Activated B cell treated with CpG ODN at 0.5 μM for 24 hours (primary cell): ENCODE measurements around the gene NEURL4. TPM values are rescaled to one million over a fixed set of nuclear protein-coding genes. Genes with fewer than 3 reads are reported as not detected.

Experiments
- ATAC-seq: fragments of 200-7000 bp; cut with Tn5 transposase; one replicate; pipeline ENCODE4 v1.10.0; 2021; ENCODE audit warnings: low read depth, mild to moderate bottlenecking, moderate library complexity
- CTCF ChIA-PET: fragments of 350-600 bp; sonication (Branson Sonifier 250); formaldehyde crosslinking; loops from one replicate; lab custom pipeline; 2021; ENCODE audit warnings: antibody characterized with exemption; lab: Charles Lee
- POLR2A ChIA-PET: fragments of 350-600 bp; sonication (Branson Sonifier 250); formaldehyde crosslinking; loops from one replicate; lab custom pipeline; 2021; ENCODE audit warnings: antibody characterized with exemption; lab: Charles Lee
- DNase-seq: peaks from one replicate; pipeline ENCODE4 v3.0.0; 2022
- H3K27ac Mint-ChIP-seq: one replicate; pipeline ENCODE4 v1.8.0; 2020; ENCODE audit warnings: mixed read lengths
- H3K27me3 Mint-ChIP-seq: one replicate; pipeline ENCODE4 v1.8.0; 2021; ENCODE audit warnings: mixed read lengths
- H3K36me3 Mint-ChIP-seq: one replicate; pipeline ENCODE4 v1.8.0; 2021; ENCODE audit warnings: low read depth, mixed read lengths
- H3K4me1 Mint-ChIP-seq: one replicate; pipeline ENCODE4 v1.8.0; 2021; ENCODE audit warnings: mixed read lengths
- H3K4me3 Mint-ChIP-seq: one replicate; pipeline ENCODE4 v1.8.0; 2020; ENCODE audit warnings: mild to moderate bottlenecking, mixed read lengths
- H3K9me3 Mint-ChIP-seq: one replicate; pipeline ENCODE4 v1.8.0; 2020; ENCODE audit warnings: mixed read lengths
- intact Hi-C: fragments of 100-400 bp; cut with micrococcal nuclease; formaldehyde crosslinking; loops from one replicate; pipeline ENCODE4 v1.15.1; 2024
- total RNA-seq: library from RNA; stranded (reverse); gene quantifications from 2 replicates; pipeline ENCODE4 v1.2.3, GENCODE V29; 2022
- TF ChIP-seq, protein P1 (sequence below): fragments of 200-600 bp; IDR thresholded peaks from one replicate; pipeline ENCODE4 v1.8.0; 2022; ENCODE audit warnings: antibody characterized with exemption, mild to moderate bottlenecking

NEURL4 gene
- total RNA-seq, 1 donor from 2014 or later = 60.1 TPM

DNA sequence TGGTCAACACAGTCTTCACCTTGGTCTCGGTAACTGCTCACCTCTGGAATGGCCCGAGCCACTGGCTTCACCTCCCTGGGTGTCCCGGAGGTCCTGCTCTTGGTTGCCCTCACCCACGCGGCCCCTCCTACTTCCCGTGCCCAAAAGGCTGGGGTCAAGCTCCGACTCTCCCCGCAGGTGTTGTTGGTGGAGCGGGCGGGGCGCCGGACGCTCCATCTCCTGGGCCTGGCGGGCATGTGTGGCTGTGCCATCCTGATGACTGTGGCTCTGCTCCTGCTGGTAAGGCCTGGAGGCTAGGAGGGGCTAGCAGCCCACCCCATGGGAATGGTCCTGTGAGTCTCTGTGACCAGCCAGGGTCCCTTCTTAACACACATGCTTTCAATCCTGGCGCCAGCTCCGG, 44.2 kb downstream of the NEURL4 start:
- intact Hi-C loops = loop anchor here (5.0 kb wide), 1 partner anchor 238 kb away; no protein-coding TSS in a partner anchor
- ATAC-seq (no peak), DNase-seq (no peak)
- H3K27me3 Mint-ChIP-seq = peaks cover 35% of the 10 kb centered on the region
- peaks cover 14% of the 10 kb centered on the region for H3K4me1 Mint-ChIP-seq
- POLR2A ChIA-PET = no interaction called here
- no peak overlapping the region for H3K4me3 Mint-ChIP-seq
- CTCF ChIA-PET = interaction anchor here (4.5 kb wide), 1 partner anchor 11 kb away, joined by 38 read pairs; no protein-coding TSS in a partner anchor
- H3K36me3 Mint-ChIP-seq = no peaks in the 10 kb centered on the region
- TF ChIP-seq, protein P1, sequence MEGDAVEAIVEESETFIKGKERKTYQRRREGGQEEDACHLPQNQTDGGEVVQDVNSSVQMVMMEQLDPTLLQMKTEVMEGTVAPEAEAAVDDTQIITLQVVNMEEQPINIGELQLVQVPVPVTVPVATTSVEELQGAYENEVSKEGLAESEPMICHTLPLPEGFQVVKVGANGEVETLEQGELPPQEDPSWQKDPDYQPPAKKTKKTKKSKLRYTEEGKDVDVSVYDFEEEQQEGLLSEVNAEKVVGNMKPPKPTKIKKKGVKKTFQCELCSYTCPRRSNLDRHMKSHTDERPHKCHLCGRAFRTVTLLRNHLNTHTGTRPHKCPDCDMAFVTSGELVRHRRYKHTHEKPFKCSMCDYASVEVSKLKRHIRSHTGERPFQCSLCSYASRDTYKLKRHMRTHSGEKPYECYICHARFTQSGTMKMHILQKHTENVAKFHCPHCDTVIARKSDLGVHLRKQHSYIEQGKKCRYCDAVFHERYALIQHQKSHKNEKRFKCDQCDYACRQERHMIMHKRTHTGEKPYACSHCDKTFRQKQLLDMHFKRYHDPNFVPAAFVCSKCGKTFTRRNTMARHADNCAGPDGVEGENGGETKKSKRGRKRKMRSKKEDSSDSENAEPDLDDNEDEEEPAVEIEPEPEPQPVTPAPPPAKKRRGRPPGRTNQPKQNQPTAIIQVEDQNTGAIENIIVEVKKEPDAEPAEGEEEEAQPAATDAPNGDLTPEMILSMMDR = no peak
- H3K27ac Mint-ChIP-seq = no peak overlapping the region
- no peaks in the 10 kb centered on the region for H3K9me3 Mint-ChIP-seq

GRCh38 chr17:7283471-7284216, 45.5 kb downstream of the NEURL4 start:
- Mint-ChIP-seq H3K4me1 (peaks cover 14% of the 10 kb centered on the region), H3K27me3 (peaks cover 33% of the 10 kb centered on the region), H3K36me3 (no peaks in the 10 kb centered on the region), H3K27ac (no peak overlapping the region), H3K9me3 (no peaks in the 10 kb centered on the region), H3K4me3 (no peak overlapping the region)
- TF ChIP-seq, protein P1 = no peak
- DNase-seq (no peak), ATAC-seq (no peak)
- ChIA-PET CTCF (interaction anchor here (1.0 to 4.5 kb wide), 3 partner anchors 13 to 277 kb away, joined by 3 to 38 read pairs (median 4); no protein-coding TSS in a partner anchor), POLR2A (interaction anchor here (1.3 kb wide), 1 partner anchor 403 kb away, joined by 4 read pairs; the partner anchor contains the start of gene TP53)
- intact Hi-C loops = loop anchor here (5.0 kb wide), 1 partner anchor 236 kb away; no protein-coding TSS in a partner anchor

DNA sequence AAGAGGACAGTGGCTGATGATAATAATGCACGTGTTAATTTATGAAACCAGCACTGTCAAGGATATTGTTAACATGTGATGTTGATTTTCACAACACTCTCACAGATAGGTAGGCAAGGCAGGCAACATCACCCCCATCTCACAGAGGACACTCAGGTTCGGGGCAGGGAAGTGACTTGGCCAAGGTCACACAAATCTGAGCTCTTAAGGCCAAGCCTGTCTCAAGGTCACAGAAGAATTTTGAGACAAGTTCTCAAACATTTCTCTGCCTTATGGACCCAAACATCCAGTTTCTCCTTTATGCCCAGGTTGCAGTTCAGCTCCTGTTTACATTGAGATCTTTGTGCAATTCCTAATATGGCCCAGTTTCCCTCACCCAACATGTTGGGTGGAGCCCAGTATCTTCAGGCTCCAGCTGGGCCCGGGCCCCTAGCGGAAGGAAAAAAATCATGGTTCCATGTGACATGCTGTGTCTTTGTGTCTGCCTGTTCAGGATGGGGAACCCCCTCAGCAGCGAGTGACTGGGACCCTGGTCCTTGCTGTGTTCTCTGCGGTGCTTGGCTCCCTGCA, 46.3 kb downstream of the NEURL4 start:
- H3K27me3 Mint-ChIP-seq = peaks cover 27% of the 10 kb centered on the region
- no peak for ATAC-seq
- DNase-seq = no peak
- peaks cover 14% of the 10 kb centered on the region for H3K4me1 Mint-ChIP-seq
- intact Hi-C loops = loop anchor here (5.0 kb wide), 1 partner anchor 236 kb away; no protein-coding TSS in a partner anchor
- CTCF ChIA-PET = interaction anchor here (1.0 to 4.5 kb wide), 4 partner anchors 13 to 278 kb away, joined by 3 to 38 read pairs (median 6); no protein-coding TSS in a partner anchor
- POLR2A ChIA-PET = interaction anchor here (1.0 to 2.2 kb wide), 5 partner anchors 47 to 404 kb away, joined by 4 to 9 read pairs (median 5); partner anchors contain the start of genes ACAP1, NEURL4 and TP53
- TF ChIP-seq, protein P1 = no peak
- peak overlapping the region; percentile 19 for H3K4me3 Mint-ChIP-seq
- H3K9me3 Mint-ChIP-seq = no peaks in the 10 kb centered on the region
- H3K36me3 Mint-ChIP-seq = no peaks in the 10 kb centered on the region
- peak overlapping the region; percentile 50 for H3K27ac Mint-ChIP-seq

- Mint-ChIP-seq H3K4me3 (peak overlapping the region; percentile 82), H3K27ac (no peak overlapping the region)
- TF ChIP-seq, protein P1 = no peak
These were observed 47.0 kb downstream of the NEURL4 start for GRCh38 chr17:7281953-7282751.

More at GRCh38 chr17:7281953-7282751, 47.0 kb downstream of the NEURL4 start:
- Mint-ChIP-seq H3K9me3 (no peaks in the 10 kb centered on the region), H3K4me1 (peaks cover 14% of the 10 kb centered on the region), H3K27me3 (peaks cover 22% of the 10 kb centered on the region), H3K36me3 (no peaks in the 10 kb centered on the region)
- ChIA-PET POLR2A (interaction anchor here (0.6 to 2.2 kb wide), 9 partner anchors 33 to 405 kb away, joined by 3 to 9 read pairs (median 5); partner anchors contain the start of genes ACAP1, GPS2, NEURL4 and TMEM102), CTCF (interaction anchor here (1.3 to 4.5 kb wide), 5 partner anchors 14 to 278 kb away, joined by 3 to 38 read pairs (median 4); no protein-coding TSS in a partner anchor)
- DNase-seq (no peak), ATAC-seq (no peak)
- intact Hi-C loops = loop anchor here (1.0 to 5.0 kb wide), 5 partner anchors 25 to 235 kb away; partner anchors contain the start of genes EIF5A, NEURL4 and POLR2A
